Activated CD8-positive, alpha-beta memory T cell treated with anti-CD3 and anti-CD28 coated beads for 36 hours (primary cell): Measurements from ENCODE around the gene LYPD3. TPM values are rescaled to one million over a fixed set of nuclear protein-coding genes. Genes with fewer than 3 reads are reported as not detected.
"Not testable (repeated sequence)": the region's sequence is repeated elsewhere in the genome, so short reads cannot be mapped to it uniquely, and the experiment has no call there.

Source experiments
- CTCF ChIA-PET: fragments of 350-600 bp; sonication (Branson Sonifier 250); formaldehyde crosslinking; loops from one replicate; lab custom pipeline; 2021; ENCODE audit warnings: antibody characterized with exemption; lab: Charles Lee
- POLR2A ChIA-PET: fragments of 350-600 bp; sonication (Branson Sonifier 250); formaldehyde crosslinking; loops from one replicate; lab custom pipeline; 2021; ENCODE audit warnings: antibody characterized with exemption; lab: Charles Lee
- total RNA-seq, 2 experiments: library from RNA; stranded (reverse); gene quantifications; one replicate each; pipeline ENCODE4 v1.2.3, GENCODE V29; 2021

LYPD3 gene
- total RNA-seq = 1 to 10 TPM; 2.0 to 2.2 TPM

DNA sequence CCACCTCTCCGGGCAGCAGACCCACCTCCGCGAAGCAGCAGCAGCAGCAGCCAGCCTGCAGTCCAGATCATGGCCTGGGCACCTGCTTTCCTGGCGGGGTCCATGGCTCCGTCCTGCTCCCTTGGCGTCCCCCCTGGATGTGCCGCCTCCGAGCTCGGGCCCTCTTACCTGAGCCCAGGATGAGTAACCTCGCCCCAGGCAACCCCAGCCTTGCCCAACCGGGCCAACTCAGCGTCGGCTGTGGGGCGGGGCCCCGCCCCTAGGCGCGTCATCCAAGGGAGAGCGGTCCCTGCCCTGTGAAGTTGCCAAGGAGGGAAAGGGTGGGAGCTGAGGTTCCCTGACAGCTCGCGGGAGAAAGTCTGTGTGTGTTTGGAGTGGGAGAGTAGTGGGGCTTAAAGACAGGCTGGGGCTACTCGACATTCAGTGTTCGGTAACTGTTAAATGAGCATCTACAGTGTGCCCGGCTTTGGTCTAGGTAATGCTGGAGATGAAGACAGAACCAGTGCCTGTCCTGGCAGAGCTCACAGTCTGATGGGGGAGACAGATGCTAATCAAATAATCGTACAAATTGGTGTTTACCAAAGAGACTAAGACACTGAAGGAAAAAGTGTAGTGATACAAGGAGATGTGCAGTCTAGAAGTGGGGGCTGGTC lies at the start of gene LYPD3:
LYPD3 (minus strand) TSS at position 141 of the 653 bp plus-strand sequence; CDS start at position 104, 37 bp downstream.
- ChIA-PET CTCF (interaction anchor here (1.3 to 2.2 kb wide), 2 partner anchors 19 to 54 kb away, joined by 5 to 11 read pairs; no protein-coding TSS in a partner anchor), POLR2A (no interaction called here)

GRCh38 chr19:43512399-43512798 lies 47.0 kb upstream of the LYPD3 start:
- CTCF ChIA-PET, POLR2A ChIA-PET: not testable (repeated sequence)

GRCh38 chr19:43511324-43511723 lies 45.9 kb upstream of the LYPD3 start:
- POLR2A ChIA-PET = interaction anchor here (0.5 kb wide), 1 partner anchor 17 kb away, joined by 3 read pairs; no protein-coding TSS in a partner anchor
- CTCF ChIA-PET = interaction anchor here (1.6 kb wide), 1 partner anchor 9 kb away, joined by 7 read pairs; no protein-coding TSS in a partner anchor

- CTCF ChIA-PET = interaction anchor here (1.6 kb wide), 1 partner anchor 9 kb away, joined by 7 read pairs; no protein-coding TSS in a partner anchor
- POLR2A ChIA-PET = interaction anchor here (0.6 kb wide), 1 partner anchor 22 kb away, joined by 3 read pairs; the partner anchor contains the start of gene ZNF575
Observed at GRCh38 chr19:43510713-43511112, 45.3 kb upstream of the LYPD3 start.

DNA sequence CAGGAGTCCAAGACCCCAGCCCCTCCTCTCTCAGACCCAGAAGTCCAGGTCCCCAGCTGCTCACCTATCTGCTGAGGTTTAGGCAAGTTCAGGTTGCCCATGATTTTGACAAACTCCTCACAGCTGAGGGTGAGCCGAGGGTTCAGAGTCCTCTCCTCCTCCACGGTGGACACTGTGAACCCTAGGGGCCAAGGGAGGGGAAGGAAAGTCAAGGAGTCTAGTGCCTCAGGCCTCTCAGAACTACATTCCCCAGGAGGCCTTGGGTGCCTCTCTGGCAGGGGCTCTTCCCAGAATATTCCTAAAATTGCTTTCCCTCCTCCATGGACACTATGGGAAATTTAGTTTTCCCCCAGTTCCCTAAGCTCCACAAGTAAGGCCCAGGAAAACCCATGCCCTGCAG lies 42.5 kb upstream of the LYPD3 start:
- ChIA-PET CTCF (interaction anchor here (0.6 kb wide), 1 partner anchor 20 kb away, joined by 3 read pairs; no protein-coding TSS in a partner anchor), POLR2A (no interaction called here)

GRCh38 chr19:43506629-43507028 lies 41.2 kb upstream of the LYPD3 start:
- CTCF ChIA-PET = interaction anchor here (1.0 to 4.3 kb wide), 3 partner anchors 13 to 60 kb away, joined by 3 to 20 read pairs (median 3); no protein-coding TSS in a partner anchor
- POLR2A ChIA-PET = no interaction called here

DNA sequence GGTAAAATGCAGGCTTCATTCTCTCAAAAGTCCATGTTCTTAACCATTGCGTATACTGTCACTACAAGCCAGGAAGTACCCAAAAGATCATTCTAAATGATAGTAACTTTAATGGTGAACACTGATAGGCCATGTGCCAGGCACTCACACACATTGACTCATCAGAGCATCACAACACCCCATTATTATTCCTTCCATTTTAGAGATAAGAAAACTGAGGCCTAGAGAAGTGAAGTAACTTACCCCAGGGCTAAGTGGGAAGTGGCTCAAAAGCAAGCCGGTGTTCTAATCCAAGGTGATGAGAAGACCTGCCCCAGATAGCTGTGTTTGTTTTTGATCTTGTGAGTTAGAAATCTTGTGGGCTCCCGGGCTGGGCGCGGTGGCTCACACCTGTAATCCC lies 40.5 kb upstream of the LYPD3 start:
- ChIA-PET CTCF (interaction anchor here (1.0 to 4.3 kb wide), 3 partner anchors 13 to 59 kb away, joined by 3 to 20 read pairs (median 3); no protein-coding TSS in a partner anchor), POLR2A (no interaction called here)

DNA sequence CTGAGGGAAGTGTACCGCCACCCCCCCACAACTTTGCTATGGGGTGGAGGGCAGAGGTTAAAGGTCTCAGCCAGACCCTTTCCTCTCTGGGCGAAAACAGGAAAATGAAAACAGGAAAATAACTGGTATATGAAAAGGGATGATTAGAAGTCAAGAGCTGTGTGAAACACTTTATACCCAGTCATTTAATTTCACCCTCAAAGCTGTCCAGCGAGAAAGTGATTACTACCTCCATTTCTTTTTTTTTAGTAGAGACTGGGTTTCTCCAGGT lies 39.7 kb upstream of the LYPD3 start:
- CTCF ChIA-PET = interaction anchor here (1.8 to 4.3 kb wide), 4 partner anchors 13 to 90 kb away, joined by 5 to 20 read pairs (median 12); partner anchors contain the start of gene IRGQ
- POLR2A ChIA-PET = interaction anchor here (1.9 kb wide), 1 partner anchor 41 kb away, joined by 15 read pairs; no protein-coding TSS in a partner anchor

GRCh38 chr19:43504426-43505185 lies 39.2 kb upstream of the LYPD3 start, which contains the start of gene PHLDB3:
PHLDB3 (minus strand) TSS chr19:43504746; CDS start chr19:43504118, 628 bp downstream.
- POLR2A ChIA-PET = interaction anchor here (0.6 to 1.9 kb wide), 6 partner anchors 28 to 249 kb away, joined by 3 to 15 read pairs (median 4); partner anchors contain the start of genes IRGQ, ZNF575 and ZNF576
- CTCF ChIA-PET = interaction anchor here (0.7 to 4.3 kb wide), 9 partner anchors 9 to 91 kb away, joined by 3 to 20 read pairs (median 5); partner anchors contain the start of genes IRGQ and ZNF575

DNA sequence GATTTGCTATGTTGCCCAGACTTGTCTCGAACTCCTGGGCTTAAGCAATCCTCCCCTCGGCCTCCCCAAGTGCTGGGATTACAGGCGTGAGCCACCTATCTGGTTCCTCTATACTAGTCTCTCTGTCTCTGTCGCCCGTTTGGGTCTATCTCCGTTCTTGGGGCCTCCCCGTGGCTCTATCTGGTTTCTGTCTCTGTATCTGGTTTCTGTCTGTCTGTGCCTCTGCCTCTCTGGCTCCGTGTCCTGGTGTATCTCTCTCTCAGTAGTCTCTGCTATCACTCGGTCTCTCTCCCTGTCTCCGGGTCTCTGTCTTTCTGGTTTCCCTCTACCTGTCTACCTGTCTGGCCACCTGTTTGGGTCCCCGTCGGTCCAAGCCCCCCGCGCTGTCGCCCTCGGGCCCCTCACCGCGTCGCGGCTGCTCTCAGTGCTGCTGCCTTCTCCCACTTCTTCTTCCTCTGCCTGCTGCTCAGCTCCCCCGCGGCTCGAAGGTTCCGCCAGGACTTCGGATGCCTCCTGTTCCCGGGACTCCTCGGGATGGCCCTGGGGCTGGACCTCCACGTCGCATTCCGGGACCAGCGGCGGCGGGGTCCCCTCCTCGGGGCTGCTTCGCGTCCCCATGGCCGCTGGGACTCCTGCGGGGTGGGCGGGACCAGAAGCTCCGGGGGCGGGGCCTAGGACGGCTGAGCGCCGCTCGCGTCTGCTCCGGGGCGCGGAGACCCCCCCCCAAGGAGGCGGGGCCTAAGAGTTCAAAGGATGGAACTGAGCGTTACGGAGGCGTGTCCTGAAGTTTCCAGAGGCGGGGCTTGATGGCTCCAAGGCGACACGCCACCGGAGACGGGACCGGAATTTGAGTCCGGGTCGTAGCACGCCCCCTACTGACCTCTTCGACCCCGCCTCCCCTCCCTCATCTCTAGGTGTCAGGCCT lies 38.4 kb upstream of the LYPD3 start:
- POLR2A ChIA-PET = interaction anchor here (0.5 to 1.9 kb wide), 10 partner anchors 27 to 1452 kb away, joined by 3 to 15 read pairs (median 3); partner anchors contain the start of genes IRGQ, ZNF575 and ZNF576
- CTCF ChIA-PET = interaction anchor here (0.7 to 4.3 kb wide), 9 partner anchors 9 to 91 kb away, joined by 3 to 20 read pairs (median 5); partner anchors contain the start of genes IRGQ and ZNF575

DNA sequence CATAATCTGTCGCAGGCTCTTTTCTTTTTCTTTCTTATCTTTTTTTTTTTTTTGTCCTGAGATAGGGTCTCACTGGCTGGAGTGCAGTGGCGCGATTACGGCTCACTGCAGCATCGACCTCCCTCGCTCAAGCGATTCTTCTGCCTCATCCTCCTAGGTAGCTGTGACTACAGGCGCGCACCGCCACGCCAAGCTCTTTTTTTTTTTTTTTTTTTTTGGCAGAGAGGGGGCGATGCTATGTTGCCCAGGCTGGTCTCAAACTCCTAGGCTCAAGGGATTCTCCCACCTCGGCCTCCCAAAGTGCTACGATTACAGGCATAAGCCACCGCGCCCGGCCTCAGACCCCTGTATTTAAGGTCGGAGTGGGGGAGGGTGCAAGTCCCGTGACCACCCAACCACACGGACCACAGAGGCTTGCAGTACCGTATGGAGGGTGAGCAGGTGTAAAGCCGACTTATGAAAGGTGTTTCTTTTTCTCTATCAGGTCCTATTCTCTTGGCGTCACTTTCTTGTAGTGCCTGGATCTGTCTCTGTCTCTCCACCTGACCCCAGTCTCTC lies 37.1 kb upstream of the LYPD3 start:
- POLR2A ChIA-PET = interaction anchor here (0.6 kb wide), 1 partner anchor 263 kb away, joined by 5 read pairs; no protein-coding TSS in a partner anchor
- CTCF ChIA-PET = interaction anchor here (1.1 to 4.3 kb wide), 2 partner anchors 55 kb away, joined by 4 to 20 read pairs; no protein-coding TSS in a partner anchor

GRCh38 chr19:43501661-43502418 lies 36.4 kb upstream of the LYPD3 start:
- ChIA-PET CTCF (interaction anchor here (1.1 kb wide), 1 partner anchor 55 kb away, joined by 4 read pairs; no protein-coding TSS in a partner anchor), POLR2A (interaction anchor here (0.6 kb wide), 1 partner anchor 264 kb away, joined by 5 read pairs; no protein-coding TSS in a partner anchor)

DNA sequence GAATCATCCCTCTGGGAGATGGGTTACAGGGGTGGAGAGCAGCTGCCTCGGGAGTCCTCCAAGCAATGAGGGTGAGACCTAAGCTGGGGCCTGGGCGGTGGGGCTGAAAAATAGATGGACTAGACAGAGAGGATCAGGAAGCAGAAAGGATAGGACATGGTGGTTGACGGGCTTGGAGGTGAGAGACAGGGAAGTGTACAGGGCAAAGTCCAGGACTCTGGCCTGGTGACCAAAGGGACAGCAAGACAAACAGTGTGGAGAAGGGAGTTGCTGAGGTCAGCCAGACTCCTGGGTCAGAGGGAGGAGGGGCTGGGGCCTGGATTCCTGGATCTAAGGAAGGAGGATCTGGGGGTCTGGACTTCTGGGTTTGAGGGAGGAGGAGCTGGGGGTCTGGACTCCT lies 33.6 kb upstream of the LYPD3 start:
- ChIA-PET CTCF (interaction anchor here (2.4 kb wide), 1 partner anchor 20 kb away, joined by 5 read pairs; no protein-coding TSS in a partner anchor), POLR2A (interaction anchor here (0.6 kb wide), 1 partner anchor 30 kb away, joined by 4 read pairs; no protein-coding TSS in a partner anchor)

GRCh38 chr19:43498233-43498842 lies 32.9 kb upstream of the LYPD3 start:
- CTCF ChIA-PET = interaction anchor here (2.4 kb wide), 1 partner anchor 21 kb away, joined by 5 read pairs; no protein-coding TSS in a partner anchor
- POLR2A ChIA-PET = no interaction called here

- ChIA-PET POLR2A (no interaction called here), CTCF (no interaction called here)
Observed at GRCh38 chr19:43496960-43497359, 31.6 kb upstream of the LYPD3 start.

DNA sequence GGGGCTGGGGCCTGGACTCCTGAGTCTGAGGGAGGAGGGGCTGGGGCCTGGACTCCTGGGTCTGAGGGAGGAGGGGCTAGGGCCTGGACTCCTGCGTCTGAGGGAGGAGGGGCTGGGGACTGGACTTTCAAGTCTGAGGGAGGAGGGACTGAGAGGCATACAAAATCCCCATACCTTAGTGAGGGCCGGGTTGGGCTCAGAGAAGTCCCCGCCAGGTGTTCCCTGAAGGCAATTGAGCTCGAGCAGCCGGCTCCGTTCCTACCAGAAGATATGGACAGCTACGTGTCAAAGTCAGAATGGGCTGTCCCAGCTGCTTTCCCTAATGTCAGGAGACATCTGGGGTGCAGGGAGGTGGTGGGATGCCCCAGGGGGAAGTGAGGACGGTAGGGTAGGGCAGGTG lies 29.7 kb upstream of the LYPD3 start:
- POLR2A ChIA-PET = no interaction called here
- CTCF ChIA-PET = interaction anchor here (1.3 kb wide), 1 partner anchor 9 kb away, joined by 4 read pairs; no protein-coding TSS in a partner anchor
